ENCODE results near the gene TCEAL7. TPM values are rescaled to one million over a fixed set of nuclear protein-coding genes. Genes with fewer than 3 reads are reported as not detected.
"Not testable (repeated sequence)": the region's sequence is repeated elsewhere in the genome, so short reads cannot be mapped to it uniquely, and the experiment has no call there.

TCEAL7 gene
- polyA plus RNA-seq, 2 of the 4 experiments (the other 2 are of a cell fraction): not detected

DNA sequence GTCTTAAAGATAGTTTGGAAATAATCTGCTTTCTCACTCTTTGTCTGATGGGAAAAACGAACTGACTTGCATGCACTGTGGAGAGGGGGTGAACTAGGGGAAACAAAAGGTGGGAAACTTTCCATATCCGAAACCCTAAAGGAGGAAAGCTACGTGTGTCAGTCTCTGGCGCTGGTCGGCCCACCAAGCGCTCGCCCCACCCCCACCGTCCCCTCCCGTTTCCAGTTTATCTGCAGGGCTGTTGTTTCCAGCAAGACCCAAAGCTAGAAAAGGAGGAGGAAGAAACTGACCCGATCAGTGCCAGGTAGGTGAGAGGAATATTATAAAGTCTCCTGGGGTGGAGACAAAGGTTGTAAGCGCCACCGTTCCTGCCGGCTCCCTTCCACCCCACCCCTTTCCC, 26.8 kb downstream of the TCEAL7 start:
- POLR2A ChIA-PET: interaction anchor here (1.0 to 1.7 kb wide), 4 partner anchors 11 to 107 kb away, joined by 3 to 14 read pairs (median 6); partner anchors contain the start of gene BEX3
- H3K4me3 ChIP-seq: peak overlapping the region; percentile 59
- peaks cover 14% of the 10 kb centered on the region for H3K4me1 ChIP-seq
- WGBS (ENCODE audit: missing lambda C conversion rate): 5% methylated on average over 12 of the region's 13 CpGs
- TF ChIP-seq, protein P1, sequence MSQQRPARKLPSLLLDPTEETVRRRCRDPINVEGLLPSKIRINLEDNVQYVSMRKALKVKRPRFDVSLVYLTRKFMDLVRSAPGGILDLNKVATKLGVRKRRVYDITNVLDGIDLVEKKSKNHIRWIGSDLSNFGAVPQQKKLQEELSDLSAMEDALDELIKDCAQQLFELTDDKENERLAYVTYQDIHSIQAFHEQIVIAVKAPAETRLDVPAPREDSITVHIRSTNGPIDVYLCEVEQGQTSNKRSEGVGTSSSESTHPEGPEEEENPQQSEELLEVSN (IDR thresholded peaks at IDR 0.05; ENCODE audit: borderline replicate concordance, low read depth): no peak
- peak; percentile 50 to 61; a peak in 4 of 6 replicates for ATAC-seq
- H3K27ac ChIP-seq: peak overlapping the region; percentile 81 to 85
- no peaks in the 10 kb centered on the region for H3K9me3 ChIP-seq
- H3K4me2 ChIP-seq: peak overlapping the region; percentile 89
- CTCF ChIA-PET: interaction anchor here (0.6 to 1.7 kb wide), 3 partner anchors 13 to 131 kb away, joined by 5 to 7 read pairs (median 6); no protein-coding TSS in a partner anchor
- FAIRE-seq: no peak
- DNase-seq (ENCODE audit: low read depth in 1 of 2, low spot score in 1 of 2): no peak

DNA sequence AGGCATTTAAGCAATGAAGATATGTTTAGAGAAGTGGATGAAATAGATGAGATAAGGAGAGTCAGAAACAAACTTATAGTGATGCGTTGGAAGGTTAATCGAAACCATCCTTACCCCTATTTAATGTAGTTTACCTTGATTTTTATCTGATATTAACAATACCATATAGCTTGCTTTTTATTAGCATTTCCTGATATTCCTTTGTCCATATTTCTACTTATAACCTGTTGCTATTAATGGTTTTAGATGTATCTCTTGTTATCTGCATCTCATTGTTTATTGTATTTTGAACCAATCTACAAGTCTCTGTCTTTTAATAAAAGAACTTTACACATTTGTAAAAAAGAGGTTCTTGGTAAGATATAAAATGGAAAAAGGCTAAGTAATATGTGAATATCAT, 27.8 kb downstream of the TCEAL7 start:
- CTCF ChIA-PET: interaction anchor here (1.3 to 1.8 kb wide), 2 partner anchors 17 to 106 kb away, joined by 4 to 6 read pairs; no protein-coding TSS in a partner anchor
- TF ChIP-seq, protein P2, sequence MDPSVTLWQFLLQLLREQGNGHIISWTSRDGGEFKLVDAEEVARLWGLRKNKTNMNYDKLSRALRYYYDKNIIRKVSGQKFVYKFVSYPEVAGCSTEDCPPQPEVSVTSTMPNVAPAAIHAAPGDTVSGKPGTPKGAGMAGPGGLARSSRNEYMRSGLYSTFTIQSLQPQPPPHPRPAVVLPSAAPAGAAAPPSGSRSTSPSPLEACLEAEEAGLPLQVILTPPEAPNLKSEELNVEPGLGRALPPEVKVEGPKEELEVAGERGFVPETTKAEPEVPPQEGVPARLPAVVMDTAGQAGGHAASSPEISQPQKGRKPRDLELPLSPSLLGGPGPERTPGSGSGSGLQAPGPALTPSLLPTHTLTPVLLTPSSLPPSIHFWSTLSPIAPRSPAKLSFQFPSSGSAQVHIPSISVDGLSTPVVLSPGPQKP (IDR thresholded peaks at IDR 0.05; ENCODE audit: low read depth, low read length): no peak
- TF ChIP-seq CHD4 (IDR thresholded peaks at IDR 0.05; ENCODE audit: borderline replicate concordance): no peak
- TF ChIP-seq SMC3 (IDR thresholded peaks at IDR 0.05): no peak
- TF ChIP-seq, protein P3, sequence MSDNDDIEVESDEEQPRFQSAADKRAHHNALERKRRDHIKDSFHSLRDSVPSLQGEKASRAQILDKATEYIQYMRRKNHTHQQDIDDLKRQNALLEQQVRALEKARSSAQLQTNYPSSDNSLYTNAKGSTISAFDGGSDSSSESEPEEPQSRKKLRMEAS (IDR thresholded peaks at IDR 0.05): no peak
- TF ChIP-seq, protein P4, sequence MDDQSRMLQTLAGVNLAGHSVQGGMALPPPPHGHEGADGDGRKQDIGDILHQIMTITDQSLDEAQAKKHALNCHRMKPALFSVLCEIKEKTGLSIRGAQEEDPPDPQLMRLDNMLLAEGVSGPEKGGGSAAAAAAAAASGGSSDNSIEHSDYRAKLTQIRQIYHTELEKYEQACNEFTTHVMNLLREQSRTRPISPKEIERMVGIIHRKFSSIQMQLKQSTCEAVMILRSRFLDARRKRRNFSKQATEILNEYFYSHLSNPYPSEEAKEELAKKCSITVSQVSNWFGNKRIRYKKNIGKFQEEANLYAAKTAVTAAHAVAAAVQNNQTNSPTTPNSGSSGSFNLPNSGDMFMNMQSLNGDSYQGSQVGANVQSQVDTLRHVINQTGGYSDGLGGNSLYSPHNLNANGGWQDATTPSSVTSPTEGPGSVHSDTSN (IDR thresholded peaks at IDR 0.05): no peak
- TF ChIP-seq NR3C1 (IDR thresholded peaks at IDR 0.05): no peak
- DNase-seq (ENCODE audit: low read depth in 1 of 2, low spot score in 1 of 2) (no peak), FAIRE-seq (peak; percentile 61), ATAC-seq (no peak)
- Histone ChIP-seq H3K4me2 (peak overlapping the region; percentile 89), H3K4me1 (peaks cover 24% of the 10 kb centered on the region), H3K9me3 (no peaks in the 10 kb centered on the region), H3K27ac (no peak overlapping the region), H3K4me3 (no peak overlapping the region; the same call in 2 of the 3 replicates)
- 96% methylated on average over 2 of the region's 2 CpGs for WGBS (ENCODE audit: missing lambda C conversion rate)
- POLR2A ChIA-PET: no interaction called here

DNA sequence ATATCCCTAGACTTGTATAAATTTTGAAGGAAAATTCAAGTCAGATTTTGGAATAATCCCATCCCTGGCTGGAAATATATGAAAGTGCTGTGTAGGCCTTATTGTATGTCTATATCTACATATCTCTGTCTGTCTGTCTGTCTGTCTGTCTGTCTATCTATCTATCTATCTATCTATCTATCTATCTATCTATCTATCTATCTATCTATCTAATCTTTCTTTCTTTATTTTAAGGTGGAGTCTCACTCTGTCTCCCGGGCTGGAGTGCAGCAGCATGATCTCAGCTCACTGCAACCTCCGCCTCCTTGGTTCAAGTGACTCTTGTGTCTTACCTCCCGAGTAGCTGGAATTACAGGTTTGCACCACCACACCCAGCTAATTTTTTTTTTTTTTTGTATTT, 29.6 kb downstream of the TCEAL7 start:
- WGBS (ENCODE audit: missing lambda C conversion rate): 89% methylated on average over 3 of the region's 3 CpGs
- DNase-seq (ENCODE audit: low read depth in 1 of 2, low spot score in 1 of 2): not testable (repeated sequence)

DNA sequence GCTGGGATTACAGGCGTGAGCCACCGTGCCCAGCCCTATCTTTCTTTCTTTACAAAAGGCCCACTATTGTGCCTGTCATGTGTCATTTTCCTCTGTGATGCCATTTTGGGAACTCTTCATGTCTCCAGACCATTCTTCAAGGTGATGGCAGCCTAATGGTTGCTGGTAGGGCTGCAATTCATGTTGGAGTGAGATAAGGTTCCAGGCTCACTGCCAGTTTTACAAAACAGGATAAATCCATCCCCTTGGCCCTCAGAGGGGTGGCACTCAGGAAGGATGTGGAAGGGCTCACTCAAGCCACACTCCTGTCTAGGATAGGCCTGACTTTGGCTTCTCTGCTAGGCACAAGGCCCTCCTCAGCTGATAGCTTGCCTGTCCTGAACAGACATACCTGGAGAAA, 30.1 kb downstream of the TCEAL7 start:
- ChIA-PET POLR2A (no interaction called here), CTCF (no interaction called here)
- no peaks in the 10 kb centered on the region for H3K9me3 ChIP-seq
- no peak overlapping the region for H3K4me3 ChIP-seq
- no peak for FAIRE-seq
- peaks cover 28% of the 10 kb centered on the region for H3K4me1 ChIP-seq
- no peak for ATAC-seq
- 100% methylated on average over 2 of the region's 2 CpGs for WGBS (ENCODE audit: missing lambda C conversion rate)
- no peak for DNase-seq (ENCODE audit: low read depth in 1 of 2, low spot score in 1 of 2)
- TF ChIP-seq RAD21 (conservative IDR thresholded peaks at IDR 0.05 in 1 of 2, IDR thresholded peaks at IDR 0.05 in 1 of 2) (no peak), GATA3 (IDR thresholded peaks at IDR 0.05; ENCODE audit: borderline replicate concordance) (no peak), MAFK (IDR thresholded peaks at IDR 0.05; ENCODE audit: partially characterized antibody) (no peak), PHF8 (IDR thresholded peaks at IDR 0.05; ENCODE audit: borderline replicate concordance, low read depth) (no peak), EHMT2 (IDR thresholded peaks at IDR 0.05; ENCODE audit: low read depth) (no peak), FOXS1 (CRISPR knock-in tag; IDR thresholded peaks at IDR 0.05) (no peak), TP53 (CRISPR knock-in tag; IDR thresholded peaks at IDR 0.05) (no peak), KDM1A (IDR thresholded peaks at IDR 0.05; ENCODE audit: low read depth) (no peak), ESRRA (IDR thresholded peaks at IDR 0.05; ENCODE audit: borderline replicate concordance, low read length) (no peak)
- TF ChIP-seq, protein P5, sequence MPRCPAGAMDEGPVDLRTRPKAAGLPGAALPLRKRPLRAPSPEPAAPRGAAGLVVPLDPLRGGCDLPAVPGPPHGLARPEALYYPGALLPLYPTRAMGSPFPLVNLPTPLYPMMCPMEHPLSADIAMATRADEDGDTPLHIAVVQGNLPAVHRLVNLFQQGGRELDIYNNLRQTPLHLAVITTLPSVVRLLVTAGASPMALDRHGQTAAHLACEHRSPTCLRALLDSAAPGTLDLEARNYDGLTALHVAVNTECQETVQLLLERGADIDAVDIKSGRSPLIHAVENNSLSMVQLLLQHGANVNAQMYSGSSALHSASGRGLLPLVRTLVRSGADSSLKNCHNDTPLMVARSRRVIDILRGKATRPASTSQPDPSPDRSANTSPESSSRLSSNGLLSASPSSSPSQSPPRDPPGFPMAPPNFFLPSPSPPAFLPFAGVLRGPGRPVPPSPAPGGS (IDR thresholded peaks at IDR 0.05): no peak
- TF ChIP-seq, protein P6, sequence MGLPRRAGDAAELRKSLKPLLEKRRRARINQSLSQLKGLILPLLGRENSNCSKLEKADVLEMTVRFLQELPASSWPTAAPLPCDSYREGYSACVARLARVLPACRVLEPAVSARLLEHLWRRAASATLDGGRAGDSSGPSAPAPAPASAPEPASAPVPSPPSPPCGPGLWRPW (IDR thresholded peaks at IDR 0.05): no peak
- TF ChIP-seq, protein P7, sequence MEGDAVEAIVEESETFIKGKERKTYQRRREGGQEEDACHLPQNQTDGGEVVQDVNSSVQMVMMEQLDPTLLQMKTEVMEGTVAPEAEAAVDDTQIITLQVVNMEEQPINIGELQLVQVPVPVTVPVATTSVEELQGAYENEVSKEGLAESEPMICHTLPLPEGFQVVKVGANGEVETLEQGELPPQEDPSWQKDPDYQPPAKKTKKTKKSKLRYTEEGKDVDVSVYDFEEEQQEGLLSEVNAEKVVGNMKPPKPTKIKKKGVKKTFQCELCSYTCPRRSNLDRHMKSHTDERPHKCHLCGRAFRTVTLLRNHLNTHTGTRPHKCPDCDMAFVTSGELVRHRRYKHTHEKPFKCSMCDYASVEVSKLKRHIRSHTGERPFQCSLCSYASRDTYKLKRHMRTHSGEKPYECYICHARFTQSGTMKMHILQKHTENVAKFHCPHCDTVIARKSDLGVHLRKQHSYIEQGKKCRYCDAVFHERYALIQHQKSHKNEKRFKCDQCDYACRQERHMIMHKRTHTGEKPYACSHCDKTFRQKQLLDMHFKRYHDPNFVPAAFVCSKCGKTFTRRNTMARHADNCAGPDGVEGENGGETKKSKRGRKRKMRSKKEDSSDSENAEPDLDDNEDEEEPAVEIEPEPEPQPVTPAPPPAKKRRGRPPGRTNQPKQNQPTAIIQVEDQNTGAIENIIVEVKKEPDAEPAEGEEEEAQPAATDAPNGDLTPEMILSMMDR (IDR thresholded peaks at IDR 0.05): no peak
- H3K27ac ChIP-seq: no peak overlapping the region
- H3K4me2 ChIP-seq: no peak overlapping the region

More for the DNA sequence above, 29.6 kb downstream of the TCEAL7 start:
- H3K27ac ChIP-seq, FAIRE-seq, ATAC-seq, H3K4me2 ChIP-seq, POLR2A ChIA-PET, H3K4me3 ChIP-seq, H3K9me3 ChIP-seq: not testable (repeated sequence)
- peaks cover 28% of the 10 kb centered on the region for H3K4me1 ChIP-seq
- CTCF ChIA-PET: interaction anchor here (1.0 kb wide), 1 partner anchor 105 kb away, joined by 3 read pairs; no protein-coding TSS in a partner anchor

All from A549 (cell line).